B cell (primary cell): Measurements from ENCODE around the gene RAB6A. TPM values are rescaled to one million over a fixed set of nuclear protein-coding genes. Genes with fewer than 3 reads are reported as not detected.

Experiments used
- ATAC-seq: fragments of 200-7000 bp; cut with Tn5 transposase; one replicate; pipeline ENCODE4 v1.10.0; 2021; ENCODE audit warnings: low read depth, mild to moderate bottlenecking, moderate number of reproducible peaks, moderate library complexity
- CTCF ChIA-PET: fragments of 350-600 bp; sonication (Branson Sonifier 250); formaldehyde crosslinking; loops from one replicate; lab custom pipeline; 2021; ENCODE audit warnings: antibody characterized with exemption, inconsistent platforms; lab: Charles Lee
- POLR2A ChIA-PET: fragments of 350-600 bp; sonication (Branson Sonifier 250); formaldehyde crosslinking; loops from one replicate; lab custom pipeline; 2021; ENCODE audit warnings: antibody characterized with exemption; lab: Charles Lee
- DNase-seq: peaks from one replicate; pipeline ENCODE4 v3.0.0; 2013
- H2AFZ ChIP-seq: 2 replicates; pipeline ENCODE4 v1.6.1; 2012; ENCODE audit warnings: mild to moderate bottlenecking, low read depth, low read length; ENCODE audit not compliant: insufficient read depth, poor library complexity, severe bottlenecking
- H3K27ac ChIP-seq, 2 donors: 1 replicate in 1 of 2; 2 replicates in 1 of 2; pipeline ENCODE4 v1.5.1; 2012 to 2013; ENCODE audit warnings: low read length in 2 of 2, mild to moderate bottlenecking in 2 of 2, moderate library complexity in 1 of 2
- H3K27me3 ChIP-seq, 4 experiments: fragments of 200-600 bp in 1 of 4; sonication (generic) in 1 of 4; replicated peaks in 1 of 4; 1 replicate in 2 of 4; 2 replicates in 2 of 4; pipeline versions ENCODE4 v1.6.1 to v1.7.0; 2013 to 2016; ENCODE audit warnings: low read length in 3 of 4, mild to moderate bottlenecking in 2 of 4, mixed read lengths in 1 of 4, moderate library complexity in 1 of 4; ENCODE audit not compliant: insufficient read depth in 4 of 4, control insufficient read depth in 3 of 4; ENCODE audit errors: control extremely low read depth in 1 of 4
- H3K36me3 ChIP-seq, 2 experiments: replicated peaks in 1 of 2; 1 replicate in 1 of 2; 2 replicates in 1 of 2; pipeline versions ENCODE4 v1.6.1 to v1.7.1; 2013; ENCODE audit warnings: low read length in 1 of 2; ENCODE audit not compliant: insufficient read depth in 2 of 2, control insufficient read depth in 1 of 2; ENCODE audit errors: control extremely low read depth in 1 of 2, extremely low read depth in 1 of 2
- H3K4me1 ChIP-seq, 2 donors: fragments of 200-600 bp in 1 of 2; sonication (generic) in 1 of 2; 1 replicate in 1 of 2; 2 replicates in 1 of 2; pipeline versions ENCODE4 v1.5.1 to v1.6.1; 2013 to 2017; ENCODE audit warnings: low read length in 2 of 2; ENCODE audit not compliant: control insufficient read depth in 2 of 2, insufficient read depth in 2 of 2
- H3K4me2 ChIP-seq: replicated peaks from 2 replicates; pipeline ENCODE3; 2012; ENCODE audit warnings: mild to moderate bottlenecking, low read depth, low read length; ENCODE audit not compliant: poor library complexity, severe bottlenecking
- H3K4me3 ChIP-seq, 5 experiments: fragments of 200-600 bp in 1 of 5; sonication (generic) in 1 of 5; 1 replicate in 3 of 5; 2 replicates in 2 of 5; pipeline versions ENCODE4 v1.5.1 to v1.7.0; 2011 to 2016; ENCODE audit warnings: low read length in 4 of 5, mild to moderate bottlenecking in 4 of 5, low read depth in 2 of 5, control low read depth in 1 of 5, moderate library complexity in 1 of 5; ENCODE audit not compliant: insufficient read depth in 1 of 5; ENCODE audit errors: control extremely low read depth in 1 of 5, extremely low read depth in 1 of 5
- H3K79me2 ChIP-seq: fragments of 200-600 bp; sonication (generic); one replicate; pipeline ENCODE4 v1.6.0; 2016; ENCODE audit warnings: low read length; ENCODE audit not compliant: control insufficient read depth, insufficient read depth
- H3K9ac ChIP-seq: fragments of 200-600 bp; sonication (generic); 2 replicates; pipeline ENCODE4 v1.6.1; 2017; ENCODE audit warnings: mild to moderate bottlenecking, low read length, moderate library complexity
- H3K9me3 ChIP-seq, 3 donors: one replicate each; pipeline versions ENCODE4 v1.6.1 to v1.7.1; 2013; ENCODE audit warnings: low read length in 2 of 3; ENCODE audit not compliant: control insufficient read depth in 2 of 3, insufficient read depth in 1 of 3; ENCODE audit errors: control extremely low read depth in 1 of 3
- H4K20me1 ChIP-seq: 2 replicates; pipeline ENCODE4 v1.6.0; 2012; ENCODE audit warnings: mild to moderate bottlenecking, low read length; ENCODE audit not compliant: insufficient read depth, control insufficient read depth, poor library complexity, severe bottlenecking
- H3K27ac Mint-ChIP-seq: one replicate; pipeline ENCODE4 v1.8.0; 2021; ENCODE audit warnings: mixed read lengths
- H3K27me3 Mint-ChIP-seq: one replicate; pipeline ENCODE4 v1.8.0; 2021; ENCODE audit warnings: mixed read lengths
- H3K4me1 Mint-ChIP-seq: one replicate; pipeline ENCODE4 v1.8.0; 2021; ENCODE audit warnings: mixed read lengths
- H3K4me3 Mint-ChIP-seq: one replicate; pipeline ENCODE4 v1.8.0; 2021; ENCODE audit warnings: mixed read lengths
- H3K9me3 Mint-ChIP-seq: one replicate; pipeline ENCODE4 v1.8.0; 2022; ENCODE audit warnings: mixed read lengths; ENCODE audit not compliant: insufficient read depth
- CTCF ChIP-seq: fragments of 200-600 bp; IDR thresholded peaks from one replicate; pipeline ENCODE4 v1.8.0; 2022; ENCODE audit warnings: antibody characterized with exemption, mild to moderate bottlenecking
- EZH2 ChIP-seq: IDR thresholded peaks from 2 replicates; pipeline ENCODE4 v1.6.1; 2012; ENCODE audit warnings: borderline replicate concordance, low read depth, mild to moderate bottlenecking, moderate library complexity, low read length; ENCODE audit not compliant: insufficient read depth, poor library complexity, severe bottlenecking
- WGBS: methylation state at CpG from one replicate; pipeline ENCODE4 v1.1.5; 2013; ENCODE audit warnings: missing lambda C conversion rate; ENCODE audit not compliant: insufficient coverage; 5-methylcytosine and 5-hydroxymethylcytosine counted together
- intact Hi-C: fragments of 100-400 bp; cut with micrococcal nuclease; formaldehyde crosslinking; loops from one replicate; pipeline ENCODE4 v1.10.0; 2022
- polyA plus RNA-seq: library from polyadenylated mRNA; depleted of rRNA; stranded (reverse); fragments of >200 nt; gene quantifications from 2 replicates; pipeline ENCODE4 v1.2.3, GENCODE V29; 2012
- total RNA-seq, 2 donors: library from RNA; stranded (reverse); fragments of 120-200 nt in 1 of 2; gene quantifications; 1 replicate in 1 of 2; 2 replicates in 1 of 2; pipeline versions ENCODE4 v1.2.3 to v1.2.4, GENCODE V29; 2013 to 2022

Gene RAB6A
- total and polyA plus RNA-seq, 2 donors (not counting 1 experiment from before 2014, with no cell fraction given), result 17.2 to 70.5 TPM

GRCh38 chr11:73636249-73636648 is 124.6 kb downstream of the RAB6A start:
- Histone ChIP-seq H2AFZ (no peak overlapping the region), H4K20me1 (no peaks in the 10 kb centered on the region), H3K27me3 (peaks cover 0 to 4% (median 2%) of the 10 kb centered on the region in 4 experiments), H3K9ac (no peak overlapping the region), H3K4me2 (no peak overlapping the region), H3K4me3 (no peak overlapping the region), H3K36me3 (no peaks in the 10 kb centered on the region), H3K79me2 (no peaks in the 10 kb centered on the region), H3K9me3 (no peaks in the 10 kb centered on the region), H3K4me1 (no peaks in the 10 kb centered on the region), H3K27ac (no peak overlapping the region)
- POLR2A ChIA-PET, result no interaction called here
- CTCF ChIA-PET, result interaction anchor here (1.3 to 4.8 kb wide), 2 partner anchors 11 to 24 kb away, joined by 3 to 28 read pairs; no protein-coding TSS in a partner anchor
- no peaks in the 10 kb centered on the region for H3K9me3 Mint-ChIP-seq
- DNase-seq (no peak), ATAC-seq (no peak)
- 96% methylated on average over 5 of the region's 5 CpGs for WGBS
- no peaks in the 10 kb centered on the region for H3K4me1 Mint-ChIP-seq
- H3K27me3 Mint-ChIP-seq, result peaks cover 7% of the 10 kb centered on the region
- intact Hi-C loops, result no loop called here
- TF ChIP-seq CTCF, result no peak
- no peak for TF ChIP-seq EZH2
- H3K27ac Mint-ChIP-seq, result no peak overlapping the region
- no peak overlapping the region for H3K4me3 Mint-ChIP-seq

GRCh38 chr11:73635721-73636120 is 125.2 kb downstream of the RAB6A start:
- ChIA-PET POLR2A (no interaction called here), CTCF (interaction anchor here (4.8 kb wide), 1 partner anchor 10 kb away, joined by 28 read pairs; no protein-coding TSS in a partner anchor)
- no peaks in the 10 kb centered on the region for H3K4me1 Mint-ChIP-seq
- intact Hi-C loops, result no loop called here
- H3K27ac Mint-ChIP-seq, result no peak overlapping the region
- no peaks in the 10 kb centered on the region for H3K4me1 ChIP-seq
- no peak overlapping the region for H3K27ac ChIP-seq
- H3K9me3 ChIP-seq, result no peaks in the 10 kb centered on the region
- no peak overlapping the region for H3K4me3 ChIP-seq
- 94% methylated on average over 5 of the region's 5 CpGs for WGBS
- H3K79me2 ChIP-seq, result no peaks in the 10 kb centered on the region
- no peaks in the 10 kb centered on the region for H4K20me1 ChIP-seq
- H3K27me3 ChIP-seq, result peaks cover 0 to 4% (median under 1%) of the 10 kb centered on the region in 4 experiments
- no peak for ATAC-seq
- no peak overlapping the region for H2AFZ ChIP-seq
- no peak for TF ChIP-seq EZH2
- no peak for TF ChIP-seq CTCF
- H3K4me3 Mint-ChIP-seq, result no peak overlapping the region
- DNase-seq, result no peak
- no peak overlapping the region for H3K4me2 ChIP-seq
- no peaks in the 10 kb centered on the region for H3K36me3 ChIP-seq
- no peaks in the 10 kb centered on the region for H3K9me3 Mint-ChIP-seq
- no peak overlapping the region for H3K9ac ChIP-seq
- peaks cover 7% of the 10 kb centered on the region for H3K27me3 Mint-ChIP-seq
